Measurements from ENCODE around the gene NCAN.
A peak's percentile ranks its signal among the peaks of the same experiment; 100 is the strongest.

- TF ChIP-seq CTCF (IDR thresholded peaks at IDR 0.05; ENCODE audit: low read depth, low read length) (no peak), MYC (IDR thresholded peaks at IDR 0.05; ENCODE audit: low read depth, low read length) (peak; percentile 99)
Observed at GRCh38 chr19:19261350-19262189, 49.8 kb downstream of the NCAN start.

Data from NB4 (cell line).